ENCODE results near the gene ROR2. TPM values are rescaled to one million over a fixed set of nuclear protein-coding genes. Genes with fewer than 3 reads are reported as not detected.
A peak's percentile ranks its signal among the peaks of the same experiment; 100 is the strongest.

Gene ROR2
- total and polyA plus RNA-seq, 2 donors (not counting 3 experiments of a cell fraction or from before 2014, with no cell fraction given) = not detected

DNA sequence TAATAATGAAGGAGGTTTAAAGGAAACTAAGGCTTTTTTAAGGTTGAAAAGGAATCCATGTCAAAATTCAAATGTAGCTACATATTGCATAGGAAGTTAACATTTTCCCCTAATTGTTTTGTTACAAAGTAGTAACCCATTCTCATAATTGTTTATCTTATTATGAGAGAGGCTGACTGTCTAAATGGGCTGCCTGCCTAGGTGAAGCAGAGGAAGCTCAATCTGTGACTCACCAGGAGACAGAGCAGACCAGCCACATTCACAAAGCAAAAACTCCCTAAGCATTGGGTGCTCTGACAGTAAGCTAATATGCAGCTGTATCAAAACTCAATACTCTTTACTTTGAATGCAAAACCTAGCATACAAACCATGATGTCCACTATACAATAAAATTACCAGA, 208.5 kb downstream of the ROR2 start:
- Histone ChIP-seq H3K9ac (replicated peaks; ENCODE audit: extremely low read depth, insufficient read depth, low read length) (no peak overlapping the region), H4K20me1 (replicated peaks; ENCODE audit: control insufficient read depth, extremely low read depth, insufficient read depth, low read length) (no peaks in the 10 kb centered on the region), H3K27me3 (ENCODE audit: control insufficient read depth in 2 of 2, insufficient read depth in 2 of 2, low read length in 2 of 2) (no peaks in the 10 kb centered on the region), H2AFZ (ENCODE audit: low read depth, low read length) (no peak overlapping the region), H3K4me2 (ENCODE audit: insufficient read depth, low read length) (no peak overlapping the region), H3K36me3 (ENCODE audit: control insufficient read depth in 2 of 2, extremely low read depth in 1 of 2, insufficient read depth in 2 of 2, low read length in 2 of 2) (no peaks in the 10 kb centered on the region), H3K9me1 (replicated peaks; ENCODE audit: control insufficient read depth, extremely low read depth, insufficient read depth, low read length) (no peaks in the 10 kb centered on the region), H3K4me3 (replicated peaks in 1 of 3; ENCODE audit: insufficient read depth in 1 of 3, low read depth in 1 of 3, low read length in 3 of 3) (no peak overlapping the region), H3K79me2 (ENCODE audit: control insufficient read depth, insufficient read depth, low read length) (no peaks in the 10 kb centered on the region), H3K4me1 (ENCODE audit: control insufficient read depth, extremely low read depth, insufficient read depth, low read length) (peaks cover 8% of the 10 kb centered on the region), H3K9me3 (replicated peaks; ENCODE audit: control insufficient read depth, insufficient read depth, low read length) (no peaks in the 10 kb centered on the region), H3K27ac (ENCODE audit: insufficient read depth, low read depth, low read length) (no peak overlapping the region)
- intact Hi-C loops (cut with micrococcal nuclease) (no loop called here), dilution Hi-C loops (cut with MboI; ENCODE audit: extremely low pct_ligation_motif_present, low sequenced_read_pairs) (no loop called here)
- BruUV-seq (replicated peaks) = no TSS peak
- ChIA-PET CTCF (interaction anchor here (1.0 to 1.8 kb wide), 3 partner anchors 17 to 826 kb away, joined by 3 to 7 read pairs (median 6); no protein-coding TSS in a partner anchor), POLR2A (no interaction called here)
- peak; percentile 85 for FAIRE-seq
- no peak for TF ChIP-seq JUN (IDR thresholded peaks at IDR 0.05; ENCODE audit: borderline replicate concordance, insufficient read depth, insufficient read length, low read depth)
- no peak for TF ChIP-seq FOS (IDR thresholded peaks at IDR 0.05; ENCODE audit: borderline replicate concordance, insufficient read depth, low read length)
- TF ChIP-seq POLR2AphosphoS5 (IDR thresholded peaks at IDR 0.05; ENCODE audit: insufficient read depth, low read depth, low read length) = no peak
- no peak for TF ChIP-seq GATA2 (IDR thresholded peaks at IDR 0.05; ENCODE audit: insufficient read depth, insufficient read length, low read depth, low read length)
- TF ChIP-seq, protein P1, sequence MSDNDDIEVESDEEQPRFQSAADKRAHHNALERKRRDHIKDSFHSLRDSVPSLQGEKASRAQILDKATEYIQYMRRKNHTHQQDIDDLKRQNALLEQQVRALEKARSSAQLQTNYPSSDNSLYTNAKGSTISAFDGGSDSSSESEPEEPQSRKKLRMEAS (IDR thresholded peaks at IDR 0.05; ENCODE audit: insufficient read depth, insufficient read length) = no peak
- TF ChIP-seq POLR2A (IDR thresholded peaks at IDR 0.05; ENCODE audit: low read depth, low read length) = no peak
- DNase-seq (ENCODE audit: low read depth, low spot score) = peak; percentile 35

DNA sequence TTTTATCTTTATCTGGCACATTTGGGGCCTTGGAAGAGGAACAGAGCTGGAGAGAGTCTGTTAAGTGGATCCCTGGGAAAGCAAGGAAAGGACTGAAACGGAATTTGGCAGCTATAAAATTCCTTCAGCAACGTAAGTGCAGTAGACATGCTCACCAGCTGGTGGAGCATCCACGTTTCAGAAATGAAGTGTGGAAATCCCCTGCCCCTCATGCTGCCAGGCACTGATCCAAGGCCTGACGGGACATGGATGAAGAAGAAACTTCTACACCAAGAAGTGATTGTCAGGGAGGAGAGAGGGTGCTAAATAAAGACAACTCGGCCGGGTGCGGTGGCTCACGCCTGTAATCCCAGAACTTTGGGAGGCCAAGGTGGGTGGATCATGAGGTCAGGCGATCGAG, 209.3 kb downstream of the ROR2 start:
- no TSS peak for BruUV-seq (replicated peaks)
- Histone ChIP-seq H3K9me1 (replicated peaks; ENCODE audit: control insufficient read depth, extremely low read depth, insufficient read depth, low read length) (no peaks in the 10 kb centered on the region), H2AFZ (ENCODE audit: low read depth, low read length) (no peak overlapping the region), H3K9me3 (replicated peaks; ENCODE audit: control insufficient read depth, insufficient read depth, low read length) (no peaks in the 10 kb centered on the region), H3K4me2 (ENCODE audit: insufficient read depth, low read length) (no peak overlapping the region), H3K4me1 (ENCODE audit: control insufficient read depth, extremely low read depth, insufficient read depth, low read length) (peaks cover 8% of the 10 kb centered on the region), H3K27ac (ENCODE audit: insufficient read depth, low read depth, low read length) (no peak overlapping the region), H3K36me3 (ENCODE audit: control insufficient read depth in 2 of 2, extremely low read depth in 1 of 2, insufficient read depth in 2 of 2, low read length in 2 of 2) (no peaks in the 10 kb centered on the region), H3K4me3 (replicated peaks in 1 of 3; ENCODE audit: insufficient read depth in 1 of 3, low read depth in 1 of 3, low read length in 3 of 3) (no peak overlapping the region), H3K27me3 (ENCODE audit: control insufficient read depth in 2 of 2, insufficient read depth in 2 of 2, low read length in 2 of 2) (no peaks in the 10 kb centered on the region), H3K9ac (replicated peaks; ENCODE audit: extremely low read depth, insufficient read depth, low read length) (no peak overlapping the region), H3K79me2 (ENCODE audit: control insufficient read depth, insufficient read depth, low read length) (no peaks in the 10 kb centered on the region), H4K20me1 (replicated peaks; ENCODE audit: control insufficient read depth, extremely low read depth, insufficient read depth, low read length) (no peaks in the 10 kb centered on the region)
- CTCF ChIA-PET = interaction anchor here (1.4 to 1.8 kb wide), 2 partner anchors 33 to 825 kb away, joined by 3 to 7 read pairs; no protein-coding TSS in a partner anchor
- POLR2A ChIA-PET = no interaction called here
- TF ChIP-seq JUN (IDR thresholded peaks at IDR 0.05; ENCODE audit: borderline replicate concordance, insufficient read depth, insufficient read length, low read depth) (no peak), POLR2AphosphoS5 (IDR thresholded peaks at IDR 0.05; ENCODE audit: insufficient read depth, low read depth, low read length) (no peak), POLR2A (IDR thresholded peaks at IDR 0.05; ENCODE audit: low read depth, low read length) (no peak), GATA2 (IDR thresholded peaks at IDR 0.05; ENCODE audit: insufficient read depth, insufficient read length, low read depth, low read length) (no peak), EZH2 (IDR thresholded peaks at IDR 0.05; ENCODE audit: borderline replicate concordance, low read depth, low read length, severe bottlenecking) (no peak), FOS (IDR thresholded peaks at IDR 0.05; ENCODE audit: borderline replicate concordance, insufficient read depth, low read length) (no peak), MYC (IDR thresholded peaks at IDR 0.05; ENCODE audit: low read depth, low read length) (no peak)
- TF ChIP-seq, protein P2, sequence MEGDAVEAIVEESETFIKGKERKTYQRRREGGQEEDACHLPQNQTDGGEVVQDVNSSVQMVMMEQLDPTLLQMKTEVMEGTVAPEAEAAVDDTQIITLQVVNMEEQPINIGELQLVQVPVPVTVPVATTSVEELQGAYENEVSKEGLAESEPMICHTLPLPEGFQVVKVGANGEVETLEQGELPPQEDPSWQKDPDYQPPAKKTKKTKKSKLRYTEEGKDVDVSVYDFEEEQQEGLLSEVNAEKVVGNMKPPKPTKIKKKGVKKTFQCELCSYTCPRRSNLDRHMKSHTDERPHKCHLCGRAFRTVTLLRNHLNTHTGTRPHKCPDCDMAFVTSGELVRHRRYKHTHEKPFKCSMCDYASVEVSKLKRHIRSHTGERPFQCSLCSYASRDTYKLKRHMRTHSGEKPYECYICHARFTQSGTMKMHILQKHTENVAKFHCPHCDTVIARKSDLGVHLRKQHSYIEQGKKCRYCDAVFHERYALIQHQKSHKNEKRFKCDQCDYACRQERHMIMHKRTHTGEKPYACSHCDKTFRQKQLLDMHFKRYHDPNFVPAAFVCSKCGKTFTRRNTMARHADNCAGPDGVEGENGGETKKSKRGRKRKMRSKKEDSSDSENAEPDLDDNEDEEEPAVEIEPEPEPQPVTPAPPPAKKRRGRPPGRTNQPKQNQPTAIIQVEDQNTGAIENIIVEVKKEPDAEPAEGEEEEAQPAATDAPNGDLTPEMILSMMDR (IDR thresholded peaks at IDR 0.05; ENCODE audit: extremely low read depth in 1 of 2, insufficient read depth in 1 of 2, low read depth in 1 of 2, low read length in 2 of 2) = no peak
- TF ChIP-seq, protein P1 (IDR thresholded peaks at IDR 0.05; ENCODE audit: insufficient read depth, insufficient read length) = no peak
- intact Hi-C loops (cut with micrococcal nuclease) = no loop called here
- FAIRE-seq = peak; percentile 15
- dilution Hi-C loops (cut with MboI; ENCODE audit: extremely low pct_ligation_motif_present, low sequenced_read_pairs) = no loop called here
- DNase-seq (ENCODE audit: low read depth, low spot score) = no peak

Measured in endothelial cell of umbilical vein (primary cell).